Ovary (tissue), 9 donors: ENCODE measurements around the gene MATK. TPM values are rescaled to one million over a fixed set of nuclear protein-coding genes. Genes with fewer than 3 reads are reported as not detected.

Source experiments
- DNase-seq, 5 donors: peaks; one replicate each; pipeline ENCODE4 v3.0.0-alpha.2; 2019 to 2020
- H3K27ac ChIP-seq, 2 donors: fragments of 200-600 bp; one replicate each; pipeline versions ENCODE4 v1.5.1 to v1.8.0; 2019 to 2022
- H3K27me3 ChIP-seq: fragments of 200-600 bp; one replicate; pipeline ENCODE4 v1.8.0; 2022
- H3K36me3 ChIP-seq: fragments of 200-600 bp; sonication (generic); one replicate; pipeline ENCODE4 v1.5.1; 2019
- H3K4me1 ChIP-seq: one replicate; pipeline ENCODE4 v1.8.1; 2013; ENCODE audit warnings: mild to moderate bottlenecking, moderate library complexity; ENCODE audit not compliant: insufficient read depth
- H3K4me3 ChIP-seq: fragments of 200-600 bp; sonication (generic); one replicate; pipeline ENCODE4 v1.5.1; 2017
- H3K9me3 ChIP-seq, 2 donors: fragments of 200-600 bp in 1 of 2; sonication (generic) in 1 of 2; one replicate each; pipeline versions ENCODE4 v1.5.1 to v1.8.1; 2013 to 2019; ENCODE audit warnings: mild to moderate bottlenecking in 1 of 2, moderate library complexity in 1 of 2
- EP300 ChIP-seq: sonication (generic); formaldehyde crosslinking; IDR thresholded peaks from one replicate; pipeline ENCODE4 v1.6.1; 2017; ENCODE audit warnings: antibody characterized with exemption
- POLR2A ChIP-seq: fragments of 450-650 bp; IDR thresholded peaks from one replicate; pipeline ENCODE4 v1.6.1; 2017; ENCODE audit warnings: antibody characterized with exemption, mild to moderate bottlenecking, moderate library complexity
- WGBS, 3 donors: extraction: QIAGEN DNeasy Blood & Tissue Kit in 1 of 3; methylation state at CpG; one replicate each; pipeline versions ENCODE4 v1.1.5 to v1.1.7; 2013 to 2017; 5-methylcytosine and 5-hydroxymethylcytosine counted together
- intact Hi-C, 4 donors: fragments of 100-400 bp; cut with DNase I; formaldehyde crosslinking; loops; one replicate each; pipeline versions ENCODE4 v1.11.0 to v1.15.1; 2022 to 2023
- polyA plus RNA-seq, 2 donors: library from polyadenylated mRNA; stranded (reverse); fragments of 200-250 nt in 1 of 2; fragments of 350-450 nt in 1 of 2; fragmentation: Illumina TruSeq in 1 of 2; extraction: RNeasy Lipid Tissue Mini Kit (QIAGEN cat#74804) in 1 of 2; gene quantifications; one replicate each; pipeline ENCODE4 v1.2.3, GENCODE V29; 2013 to 2014
- total RNA-seq, 7 donors: library from RNA; depleted of rRNA in 2 of 7; stranded (reverse); fragments of >200 nt in 2 of 7; fragmentation: NEBNext Ultra II Directional in 3 of 7; extraction: Animal tissue kit (Norgen Biotek cat#: 25700) in 3 of 7; gene quantifications; one replicate each; pipeline versions ENCODE4 v1.1.0 to v1.2.4, GENCODE V29; 2016 to 2023
- TF ChIP-seq, protein P1 (sequence below), 3 donors: fragments of 450-650 bp in 2 of 3; fragments of 200-600 bp in 1 of 3; IDR thresholded peaks; one replicate each; pipeline versions ENCODE4 v1.5.1 to v1.8.0; 2016 to 2022; ENCODE audit warnings: antibody characterized with exemption in 3 of 3, mild to moderate bottlenecking in 1 of 3
- donor health status: DM: no; HTN: no; CAD: no; lungs with moderate emphysema.
- donor health status: DM: no; HTN: no; CAD: no.
- donor health status: Bipolar disorder and iron deficiency.
- donor health status: DM: yes; HTN: yes; CAD: no.
- donor health status: DM: no; HTN: no; CAD: no.
- donor health status: DM: yes; HTN: yes; CAD: no.

Gene MATK
- total and polyA plus RNA-seq, 9 donors: 0.25 to 1.4 (median 0.72) TPM

DNA sequence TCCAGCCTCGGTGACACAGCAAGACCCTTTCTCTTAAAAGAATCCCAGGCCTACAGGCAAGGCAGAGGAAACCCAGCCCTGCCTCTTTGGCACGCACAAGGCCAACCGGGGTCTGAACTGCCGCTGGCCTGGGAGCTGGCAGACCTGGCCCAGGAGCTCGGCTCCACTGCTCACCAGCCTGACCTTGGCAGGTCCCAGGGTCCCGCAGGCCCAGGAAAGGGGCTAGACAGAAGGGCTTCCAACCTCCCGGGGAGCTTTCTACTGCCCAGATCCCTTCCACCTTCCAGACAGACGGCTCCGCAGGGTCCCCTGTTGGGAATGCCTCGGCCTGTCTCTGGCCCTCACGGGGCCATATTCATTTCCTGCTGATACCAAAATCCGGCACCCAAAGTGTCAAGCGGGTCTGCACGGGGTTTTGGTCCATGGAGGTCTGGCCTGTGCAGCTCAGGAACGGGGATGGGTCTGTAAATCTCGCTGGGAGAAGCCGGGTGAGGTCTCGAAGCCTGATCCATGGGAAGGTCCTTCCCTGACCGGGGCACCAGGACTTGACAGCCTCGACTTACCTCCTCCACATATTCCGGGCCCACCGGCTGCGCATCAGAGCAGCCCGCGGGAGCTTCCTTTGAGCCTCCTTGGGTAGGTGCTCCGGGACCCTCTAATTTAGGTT lies 36.6 kb upstream of the MATK start:
- Histone ChIP-seq H3K27me3 (no peaks in the 10 kb centered on the region), H3K27ac (no peak overlapping the region), H3K4me1 (peaks cover 2% of the 10 kb centered on the region), H3K36me3 (no peaks in the 10 kb centered on the region), H3K4me3 (no peak overlapping the region), H3K9me3 (no peaks in the 10 kb centered on the region)
- WGBS, 3 donors: 86 to 88% (median 87%) methylated on average over 23 to 26 of the region's 26 CpGs
- intact Hi-C loops: no loop called here
- no peak for DNase-seq
- TF ChIP-seq POLR2A: no peak
- no peak for TF ChIP-seq EP300
- TF ChIP-seq, protein P1, sequence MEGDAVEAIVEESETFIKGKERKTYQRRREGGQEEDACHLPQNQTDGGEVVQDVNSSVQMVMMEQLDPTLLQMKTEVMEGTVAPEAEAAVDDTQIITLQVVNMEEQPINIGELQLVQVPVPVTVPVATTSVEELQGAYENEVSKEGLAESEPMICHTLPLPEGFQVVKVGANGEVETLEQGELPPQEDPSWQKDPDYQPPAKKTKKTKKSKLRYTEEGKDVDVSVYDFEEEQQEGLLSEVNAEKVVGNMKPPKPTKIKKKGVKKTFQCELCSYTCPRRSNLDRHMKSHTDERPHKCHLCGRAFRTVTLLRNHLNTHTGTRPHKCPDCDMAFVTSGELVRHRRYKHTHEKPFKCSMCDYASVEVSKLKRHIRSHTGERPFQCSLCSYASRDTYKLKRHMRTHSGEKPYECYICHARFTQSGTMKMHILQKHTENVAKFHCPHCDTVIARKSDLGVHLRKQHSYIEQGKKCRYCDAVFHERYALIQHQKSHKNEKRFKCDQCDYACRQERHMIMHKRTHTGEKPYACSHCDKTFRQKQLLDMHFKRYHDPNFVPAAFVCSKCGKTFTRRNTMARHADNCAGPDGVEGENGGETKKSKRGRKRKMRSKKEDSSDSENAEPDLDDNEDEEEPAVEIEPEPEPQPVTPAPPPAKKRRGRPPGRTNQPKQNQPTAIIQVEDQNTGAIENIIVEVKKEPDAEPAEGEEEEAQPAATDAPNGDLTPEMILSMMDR (IDR thresholded peaks at IDR 0.05): no peak

DNA sequence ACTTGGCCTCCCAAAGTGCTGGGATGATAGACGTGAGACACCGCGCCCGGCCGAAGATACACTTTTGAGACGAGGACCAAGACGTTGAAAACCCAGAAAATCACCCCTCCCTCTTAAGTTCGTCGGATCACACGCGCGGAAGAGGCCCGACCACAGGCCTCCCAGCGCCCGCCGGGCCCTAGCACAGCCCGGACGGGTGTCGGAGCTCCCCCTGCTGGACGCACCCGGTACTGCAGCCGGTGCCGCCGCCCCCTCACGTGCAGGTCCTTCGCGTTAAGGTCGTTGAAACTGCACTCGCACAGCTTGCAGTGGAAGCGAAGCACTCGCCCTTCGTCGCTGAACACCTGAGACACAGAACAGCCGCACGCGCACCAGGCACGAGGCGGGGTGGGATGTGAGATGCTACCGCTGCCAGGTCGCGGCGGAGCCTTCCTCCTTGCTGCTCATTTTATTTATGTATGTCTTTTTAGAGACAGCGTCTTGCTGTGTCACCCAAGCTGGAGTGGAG lies 35.7 kb upstream of the MATK start:
- 12 to 18% (median 13%) methylated on average over 43 of the region's 43 CpGs for WGBS, 3 donors
- intact Hi-C loops: no loop called here
- no peak overlapping the region for H3K27ac ChIP-seq
- DNase-seq: peak in 3 of 5 donors; percentile 39 to 58 (median 42)
- H3K4me3 ChIP-seq: no peak overlapping the region
- peaks cover 2% of the 10 kb centered on the region for H3K4me1 ChIP-seq
- H3K9me3 ChIP-seq: no peaks in the 10 kb centered on the region
- H3K36me3 ChIP-seq: no peaks in the 10 kb centered on the region
- H3K27me3 ChIP-seq: no peaks in the 10 kb centered on the region
- TF ChIP-seq POLR2A: no peak
- TF ChIP-seq, protein P1 (IDR thresholded peaks at IDR 0.05): peak; percentile 39 to 55 (median 43)

DNA sequence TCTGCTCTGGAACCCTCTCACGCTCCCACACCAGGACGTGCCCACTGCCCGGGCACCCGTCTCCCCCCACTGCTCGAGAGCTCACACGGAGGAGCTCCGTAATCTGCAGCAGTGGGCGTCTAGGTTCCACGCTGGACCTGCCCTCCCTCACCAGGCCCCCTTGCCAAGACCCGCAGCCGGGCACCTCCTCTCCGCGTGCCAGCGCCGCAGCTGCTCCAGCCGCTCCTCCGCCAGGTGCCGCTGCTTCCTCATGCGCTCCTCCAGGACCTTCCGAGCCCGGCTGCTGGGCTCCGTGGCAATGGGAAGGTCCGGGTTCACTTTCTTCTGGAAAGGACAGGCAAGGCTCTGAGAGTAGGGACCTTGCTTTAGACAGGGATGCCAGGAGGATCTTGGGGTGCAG lies 35.0 kb upstream of the MATK start:
- Histone ChIP-seq H3K4me1 (peaks cover 2% of the 10 kb centered on the region), H3K4me3 (no peak overlapping the region), H3K27ac (no peak overlapping the region), H3K9me3 (no peaks in the 10 kb centered on the region), H3K36me3 (no peaks in the 10 kb centered on the region), H3K27me3 (no peaks in the 10 kb centered on the region)
- no peak for DNase-seq
- WGBS, 3 donors: 81 to 85% (median 83%) methylated on average over 23 of the region's 23 CpGs
- intact Hi-C loops: no loop called here
- TF ChIP-seq POLR2A: no peak
- no peak for TF ChIP-seq EP300
- TF ChIP-seq, protein P1 (IDR thresholded peaks at IDR 0.05): no peak

DNA sequence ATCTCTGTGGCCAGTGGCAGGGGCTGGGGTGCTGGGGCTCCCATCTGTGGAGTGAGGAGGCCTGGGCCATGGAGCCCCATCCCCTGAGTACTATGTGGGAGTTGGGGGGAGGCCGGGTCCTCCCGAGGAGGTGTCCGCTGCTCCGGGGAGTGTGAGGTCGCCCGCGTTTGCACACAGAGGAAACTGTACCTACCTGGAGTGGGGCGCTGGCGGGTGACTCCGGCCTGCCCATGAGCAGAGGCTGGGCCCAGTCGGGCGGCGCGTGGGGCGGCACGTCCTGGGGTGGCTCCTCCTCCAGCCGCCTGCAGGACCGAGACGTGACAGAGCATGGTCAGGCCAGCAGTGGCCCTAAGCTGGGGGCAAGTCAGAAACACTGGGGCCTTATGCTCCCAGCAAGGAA lies 33.8 kb upstream of the MATK start:
- no peak overlapping the region for H3K27ac ChIP-seq
- no peak overlapping the region for H3K4me3 ChIP-seq
- intact Hi-C loops: no loop called here
- peaks cover 2% of the 10 kb centered on the region for H3K4me1 ChIP-seq
- 79 to 83% (median 80%) methylated on average over 18 to 19 of the region's 19 CpGs for WGBS, 3 donors
- no peaks in the 10 kb centered on the region for H3K27me3 ChIP-seq
- DNase-seq: no peak
- no peak for TF ChIP-seq POLR2A
- TF ChIP-seq, protein P1 (IDR thresholded peaks at IDR 0.05): no peak
- TF ChIP-seq EP300: no peak
- H3K9me3 ChIP-seq: no peaks in the 10 kb centered on the region
- no peaks in the 10 kb centered on the region for H3K36me3 ChIP-seq
